Stomach (tissue), 4 donors: Measurements from ENCODE around the gene TMEM203.

ENCODE experiments used
- EP300 ChIP-seq: sonication (generic); formaldehyde crosslinking; IDR thresholded peaks from one replicate; pipeline ENCODE4 v1.6.1; 2017; ENCODE audit warnings: antibody characterized with exemption
- POLR2A ChIP-seq, 4 donors: fragments of 450-650 bp; IDR thresholded peaks; one replicate each; pipeline ENCODE4 v1.6.1; 2016; ENCODE audit warnings: antibody characterized with exemption in 4 of 4, control low read depth in 2 of 4, mild to moderate bottlenecking in 1 of 4, moderate library complexity in 1 of 4
- POLR2AphosphoS5 ChIP-seq, 3 donors: sonication (generic); formaldehyde crosslinking; IDR thresholded peaks; one replicate each; pipeline ENCODE4 v1.6.1; 2016; ENCODE audit warnings: antibody characterized with exemption in 3 of 3
- TF ChIP-seq, protein P1 (sequence below), 7 experiments: fragments of 450-650 bp in 4 of 7; fragments of 200-600 bp in 3 of 7; sonication (generic) in 3 of 7; IDR thresholded peaks; one replicate each; pipeline ENCODE4 v1.5.1; 2016 to 2019; ENCODE audit warnings: antibody characterized with exemption in 7 of 7, control low read depth in 2 of 7, mild to moderate bottlenecking in 1 of 7

DNA sequence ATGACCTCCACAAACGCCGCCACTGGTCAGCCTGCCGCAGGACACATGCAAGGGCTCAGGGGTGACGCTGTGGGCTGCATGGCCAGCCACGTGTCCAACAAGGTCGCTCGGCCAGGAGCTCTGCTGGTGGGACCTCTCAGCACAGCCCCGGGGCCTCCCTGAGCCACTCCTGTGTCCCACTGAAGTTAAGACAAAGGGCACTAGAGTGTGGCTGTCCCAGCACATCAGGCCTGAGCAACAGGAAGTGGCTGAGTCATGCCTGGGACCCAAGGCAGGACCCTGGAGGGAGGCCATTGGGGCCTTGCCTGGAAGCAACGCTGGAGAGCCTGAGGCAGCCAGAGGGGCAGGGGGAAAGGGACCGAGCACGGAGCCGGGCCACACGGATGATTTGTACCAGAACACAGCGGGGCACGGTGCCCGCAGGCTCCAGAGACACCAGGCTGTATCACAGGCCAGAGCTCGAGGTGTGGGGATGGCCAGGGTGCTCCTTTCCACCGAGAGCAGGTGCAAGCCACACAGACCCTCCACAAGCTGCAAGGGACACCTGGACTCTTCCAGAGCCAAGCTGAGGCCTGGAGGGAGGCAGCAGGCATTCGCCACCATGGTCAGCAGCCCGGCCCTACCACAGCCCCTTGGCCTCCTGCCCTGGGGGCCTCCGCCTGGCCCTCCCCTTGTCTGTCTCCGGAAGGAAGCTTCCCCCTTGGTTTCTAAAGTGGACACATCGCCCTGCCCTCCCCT is 27.1 kb downstream of the TMEM203 start:
- TF ChIP-seq, protein P1, sequence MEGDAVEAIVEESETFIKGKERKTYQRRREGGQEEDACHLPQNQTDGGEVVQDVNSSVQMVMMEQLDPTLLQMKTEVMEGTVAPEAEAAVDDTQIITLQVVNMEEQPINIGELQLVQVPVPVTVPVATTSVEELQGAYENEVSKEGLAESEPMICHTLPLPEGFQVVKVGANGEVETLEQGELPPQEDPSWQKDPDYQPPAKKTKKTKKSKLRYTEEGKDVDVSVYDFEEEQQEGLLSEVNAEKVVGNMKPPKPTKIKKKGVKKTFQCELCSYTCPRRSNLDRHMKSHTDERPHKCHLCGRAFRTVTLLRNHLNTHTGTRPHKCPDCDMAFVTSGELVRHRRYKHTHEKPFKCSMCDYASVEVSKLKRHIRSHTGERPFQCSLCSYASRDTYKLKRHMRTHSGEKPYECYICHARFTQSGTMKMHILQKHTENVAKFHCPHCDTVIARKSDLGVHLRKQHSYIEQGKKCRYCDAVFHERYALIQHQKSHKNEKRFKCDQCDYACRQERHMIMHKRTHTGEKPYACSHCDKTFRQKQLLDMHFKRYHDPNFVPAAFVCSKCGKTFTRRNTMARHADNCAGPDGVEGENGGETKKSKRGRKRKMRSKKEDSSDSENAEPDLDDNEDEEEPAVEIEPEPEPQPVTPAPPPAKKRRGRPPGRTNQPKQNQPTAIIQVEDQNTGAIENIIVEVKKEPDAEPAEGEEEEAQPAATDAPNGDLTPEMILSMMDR (IDR thresholded peaks at IDR 0.05), result no peak
- TF ChIP-seq POLR2AphosphoS5 (IDR thresholded peaks at IDR 0.05) (no peak), POLR2A (IDR thresholded peaks at IDR 0.05) (no peak), EP300 (no peak)
